GM19328 (cell line): ENCODE results near the gene MAPK4.
"Not testable (repeated sequence)": the region's sequence is repeated elsewhere in the genome, so short reads cannot be mapped to it uniquely, and the experiment has no call there.

Experiments used
- ATAC-seq: cut with Tn5 transposase; IDR thresholded peaks from one replicate; pipeline ENCODE4 v1.9.1; 2021; ENCODE audit warnings: mild to moderate bottlenecking, moderate library complexity; ENCODE audit not compliant: unreplicated experiment

The MAPK4 gene

GRCh38 chr18:50573196-50573595, 13.3 kb downstream of the MAPK4 start:
- not testable (repeated sequence) for ATAC-seq

DNA sequence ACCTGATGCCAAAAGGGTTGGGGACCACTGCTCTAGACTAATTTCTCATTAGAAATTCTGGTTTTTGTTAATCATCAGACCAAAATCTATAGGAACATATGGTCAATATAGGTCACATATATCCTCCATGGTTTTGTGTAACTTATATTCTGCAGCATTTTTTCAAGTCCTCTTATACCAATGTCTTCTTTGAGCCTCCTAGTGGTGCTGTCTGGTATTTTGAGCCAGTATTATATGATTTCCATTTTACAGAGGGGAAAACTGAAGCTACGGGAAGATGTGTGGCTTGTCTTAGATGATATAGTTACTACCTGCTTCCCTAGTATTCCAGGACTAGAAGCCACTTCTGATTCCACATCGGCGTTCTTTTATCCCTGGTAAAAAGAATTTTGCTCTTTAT, 13.8 kb downstream of the MAPK4 start:
- ATAC-seq: no peak

DNA sequence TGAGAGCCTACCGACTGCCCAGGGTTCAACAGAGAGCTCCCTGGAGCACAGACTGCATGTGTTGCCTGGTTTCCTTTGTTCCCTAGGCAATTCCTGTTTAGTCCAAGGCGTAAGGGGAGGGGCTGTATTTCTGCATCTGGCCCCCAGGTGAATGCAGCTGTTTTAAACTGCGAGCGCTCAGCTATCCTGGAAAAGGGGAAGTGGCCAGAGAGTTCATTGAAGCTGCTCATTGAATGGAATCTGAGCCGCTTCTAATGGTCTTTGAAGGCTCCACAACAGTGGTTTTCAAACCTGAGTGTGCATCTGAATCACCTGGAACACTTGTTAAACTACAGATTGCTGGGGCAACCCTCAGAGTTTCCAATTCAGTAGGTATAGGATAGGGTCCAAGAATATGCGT, 18.1 kb downstream of the MAPK4 start:
- ATAC-seq: no peak

DNA sequence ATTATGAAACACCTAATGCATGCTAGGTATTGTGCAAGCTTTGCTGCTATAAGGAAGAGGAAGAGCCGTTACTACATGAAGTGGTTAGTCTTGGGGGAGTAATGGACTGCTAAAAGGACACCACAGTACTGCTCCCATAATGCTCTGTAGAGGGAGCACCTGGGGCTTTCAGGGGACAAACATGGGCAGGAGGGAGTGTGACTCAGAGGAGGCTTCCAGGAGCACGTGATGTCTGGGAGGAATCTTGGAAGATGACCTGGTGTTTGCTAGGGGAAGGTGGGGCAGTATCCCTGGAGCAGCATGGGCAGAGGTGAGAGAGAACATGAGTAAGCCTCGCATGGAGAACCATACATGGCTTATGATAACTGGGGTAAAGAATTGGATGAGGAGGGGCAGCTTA, 18.8 kb downstream of the MAPK4 start:
- no peak for ATAC-seq

- no peak for ATAC-seq
Measured at GRCh38 chr18:50579061-50579774, 19.3 kb downstream of the MAPK4 start.

- no peak for ATAC-seq
Measured at GRCh38 chr18:50581517-50581916, 21.6 kb downstream of the MAPK4 start.

- ATAC-seq: no peak
Measured at GRCh38 chr18:50582500-50582899, 22.6 kb downstream of the MAPK4 start.

GRCh38 chr18:50586710-50587109, 26.8 kb downstream of the MAPK4 start:
- ATAC-seq: no peak

- ATAC-seq: no peak
Measured at GRCh38 chr18:50590593-50590992, 30.7 kb downstream of the MAPK4 start.

DNA sequence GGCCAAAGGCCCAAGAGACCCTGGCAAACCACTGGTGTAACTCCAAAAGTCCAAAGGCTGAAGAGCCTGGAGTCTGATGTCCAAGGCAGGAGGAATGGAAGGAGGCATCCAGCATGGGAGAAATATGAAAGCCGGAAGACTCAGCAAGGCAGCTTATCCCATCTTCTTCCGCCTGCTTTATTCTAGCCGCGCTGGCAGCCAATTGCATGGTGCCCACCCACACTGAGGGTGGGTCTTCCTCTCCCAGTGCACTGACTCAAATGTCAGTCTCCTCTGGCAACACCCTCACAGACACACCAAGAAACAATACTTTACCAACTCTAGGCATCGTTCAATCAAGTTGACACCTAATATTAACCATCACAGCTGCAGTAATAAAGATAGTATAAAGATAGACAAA, 34.1 kb downstream of the MAPK4 start:
- ATAC-seq: no peak

DNA sequence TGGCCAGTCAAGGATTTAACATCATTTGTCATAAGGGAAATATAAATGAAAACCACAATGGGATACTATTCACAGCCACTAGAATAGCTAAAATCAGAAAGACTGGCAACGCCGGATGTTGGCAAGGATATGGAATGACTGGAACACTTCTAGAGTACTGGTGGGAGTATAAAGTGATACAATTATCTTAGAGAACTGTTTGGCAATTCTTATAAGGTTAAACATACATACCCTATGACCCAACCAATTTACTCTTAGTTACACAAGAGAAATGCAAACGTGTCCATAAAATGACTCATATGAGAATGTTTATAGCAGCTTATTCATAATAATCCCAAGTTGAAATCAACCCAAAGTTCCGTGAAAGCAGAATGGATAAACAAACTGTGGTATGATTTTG, 35.1 kb downstream of the MAPK4 start:
- no peak for ATAC-seq

GRCh38 chr18:50602466-50602865, 42.6 kb downstream of the MAPK4 start:
- no peak for ATAC-seq

DNA sequence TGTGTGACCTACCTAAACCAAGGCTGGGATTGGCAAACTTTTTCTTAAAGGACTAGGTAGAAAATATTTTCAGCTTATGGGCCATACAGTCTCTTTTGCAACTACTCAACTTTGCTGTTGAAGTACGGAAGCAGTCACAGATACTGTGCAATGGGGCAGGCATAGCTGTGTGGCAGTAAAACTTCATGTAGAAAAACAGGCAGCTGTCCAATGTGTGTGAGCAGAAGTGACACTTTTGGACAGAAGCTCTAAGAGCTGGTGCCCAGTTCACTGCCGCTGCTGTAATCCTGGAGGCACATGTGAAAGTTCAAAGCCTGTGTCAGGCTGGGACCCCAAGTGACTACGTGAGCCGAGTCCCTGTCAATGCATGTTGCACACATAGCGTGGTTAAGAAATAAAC, 46.7 kb downstream of the MAPK4 start:
- ATAC-seq: no peak

DNA sequence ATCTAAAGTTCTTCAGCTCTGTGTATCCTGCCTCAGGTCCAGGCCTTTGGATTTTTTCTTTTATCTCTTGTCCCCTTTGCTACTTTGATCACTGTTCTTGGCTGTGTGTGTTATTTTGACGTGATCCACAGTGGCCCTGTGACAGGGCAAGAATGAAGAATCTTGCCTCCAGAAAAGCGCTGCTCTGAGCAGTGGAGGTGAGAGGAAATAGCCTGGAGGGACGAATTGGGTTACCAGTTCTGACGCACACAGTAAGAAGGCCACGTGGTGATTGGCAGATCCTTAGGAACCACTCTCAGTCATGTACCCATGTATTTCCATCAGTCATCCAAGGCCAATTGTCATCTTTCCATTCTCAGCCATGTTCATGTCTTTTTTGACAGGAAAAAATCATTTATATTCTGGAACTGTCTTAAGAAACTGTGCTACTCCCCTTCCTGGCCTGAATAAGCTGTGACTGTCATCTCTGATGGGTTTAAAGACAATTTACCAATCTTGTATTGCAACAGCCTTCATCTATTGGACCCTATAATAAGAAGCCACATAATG, 47.6 kb downstream of the MAPK4 start:
- ATAC-seq: no peak

- ATAC-seq: not testable (repeated sequence)
Measured at GRCh38 chr18:50609171-50609570, 49.3 kb downstream of the MAPK4 start.

GRCh38 chr18:50610349-50610748, 50.5 kb downstream of the MAPK4 start:
- no peak for ATAC-seq

- no peak for ATAC-seq
Measured at GRCh38 chr18:50611529-50611941, 51.6 kb downstream of the MAPK4 start.

DNA sequence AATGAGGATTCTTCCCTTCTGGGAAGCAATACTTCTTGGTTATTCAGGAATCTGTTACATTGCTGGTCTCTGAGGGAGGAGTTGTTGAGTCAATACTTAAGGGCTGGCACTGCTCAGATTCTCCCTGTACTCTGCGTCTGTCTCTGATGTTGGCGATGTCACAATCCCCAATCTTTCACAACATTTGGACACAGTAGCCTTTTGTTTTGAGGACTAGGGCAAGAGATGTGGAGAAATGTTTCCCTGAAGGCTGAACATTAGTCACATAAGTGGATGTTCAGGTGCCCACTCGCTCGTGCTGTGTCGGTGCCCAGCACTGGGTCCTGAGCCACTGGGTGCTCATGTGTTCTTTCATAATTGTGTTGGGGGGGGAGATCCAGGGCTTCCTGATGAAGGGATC, 55.0 kb downstream of the MAPK4 start:
- no peak for ATAC-seq

DNA sequence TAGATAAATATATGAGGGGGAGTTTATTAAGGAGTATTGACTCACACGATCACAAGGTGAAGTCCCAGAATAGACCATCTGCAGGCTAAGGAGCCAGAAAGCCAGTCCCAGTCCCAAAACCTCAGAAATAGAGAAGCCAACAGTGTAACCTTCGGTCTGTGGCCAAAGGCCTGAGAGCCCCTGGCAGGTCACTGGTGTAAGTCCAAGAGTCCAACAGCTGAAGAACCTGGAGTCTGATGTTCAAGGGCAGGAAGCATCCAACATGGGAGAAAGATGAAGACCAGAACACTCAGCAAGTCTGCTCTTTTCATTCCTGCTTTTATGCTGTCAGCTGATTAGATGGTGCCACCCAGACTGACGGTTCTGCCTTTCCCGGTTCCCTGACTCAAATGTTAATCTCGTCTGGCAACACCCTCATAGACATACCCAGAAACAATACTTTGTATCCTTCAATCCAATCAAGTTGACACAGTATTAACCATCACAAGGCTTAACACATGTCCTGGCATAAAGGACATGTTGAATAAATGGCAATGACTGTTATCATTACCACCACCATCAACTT, 56.7 kb downstream of the MAPK4 start:
- ATAC-seq: no peak

- no peak for ATAC-seq
Measured at GRCh38 chr18:50619861-50620275, 60.0 kb downstream of the MAPK4 start.

GRCh38 chr18:50620319-50620718, 60.4 kb downstream of the MAPK4 start:
- ATAC-seq: no peak

DNA sequence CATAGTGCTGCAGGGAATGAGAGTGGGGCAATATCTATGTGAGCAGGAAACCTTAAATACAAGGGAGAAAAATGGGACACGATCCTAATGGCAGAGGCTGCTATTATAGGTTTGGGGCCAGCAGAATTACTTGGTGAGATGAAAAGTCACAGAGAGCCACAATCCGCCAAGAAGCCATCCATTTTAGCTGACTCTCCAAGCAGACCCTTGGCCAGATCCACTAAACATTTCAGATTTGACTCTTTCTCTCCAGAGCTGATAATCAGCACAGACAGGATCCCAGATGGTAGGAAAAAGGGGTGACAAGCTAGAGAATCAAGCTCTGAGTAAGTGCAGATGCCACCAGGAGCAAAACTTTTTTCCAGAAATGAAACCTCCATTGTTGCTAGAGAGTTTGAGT, 61.5 kb downstream of the MAPK4 start:
- ATAC-seq: no peak

- no peak for ATAC-seq
Measured at GRCh38 chr18:50622320-50622719, 62.4 kb downstream of the MAPK4 start.
